Measurements from ENCODE around the gene HELZ. TPM values are rescaled to one million over a fixed set of nuclear protein-coding genes. Genes with fewer than 3 reads are reported as not detected.

HELZ gene
- total and polyA plus RNA-seq, 8 donors: 27.2 to 64.6 (median 37.3) TPM

DNA sequence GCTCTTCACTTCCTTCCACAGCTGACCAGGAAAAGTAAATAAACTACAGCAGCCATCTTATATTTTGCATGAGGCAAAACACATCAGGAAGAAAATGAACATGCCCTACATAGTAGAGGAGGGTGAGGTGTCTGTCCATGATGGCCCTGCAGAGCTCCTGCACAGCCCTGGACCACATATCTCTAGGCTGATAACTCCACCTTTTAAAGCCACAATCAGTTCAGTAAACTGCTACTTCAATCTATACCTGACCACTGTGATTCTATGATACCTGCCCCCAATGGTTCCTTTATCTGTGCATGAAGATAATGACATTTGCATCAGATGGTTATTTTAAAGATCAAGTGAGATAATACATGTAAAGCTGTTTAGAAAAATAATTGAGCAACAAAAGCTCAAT is 82.2 kb downstream of the HELZ start:
- no peaks in the 10 kb centered on the region for H3K27me3 ChIP-seq
- H3K36me3 ChIP-seq: peaks cover 0 to 79% of the 10 kb centered on the region in 2 donors
- TF ChIP-seq CTCF (IDR thresholded peaks at IDR 0.05): no peak
- H3K4me3 ChIP-seq: no peak overlapping the region
- intact Hi-C loops (cut with DNase I): no loop called here
- ATAC-seq: no peak
- peaks cover 0 to 14% of the 10 kb centered on the region in 2 donors for H3K4me1 ChIP-seq
- no peak for DNase-seq
- H3K27ac ChIP-seq: no peak overlapping the region
- no peaks in the 10 kb centered on the region for H3K9me3 ChIP-seq

GRCh38 chr17:67161573-67161972 is 83.4 kb downstream of the HELZ start:
- no peak for TF ChIP-seq CTCF (IDR thresholded peaks at IDR 0.05)
- DNase-seq (no peak), ATAC-seq (no peak)
- peaks cover 0 to 14% of the 10 kb centered on the region in 2 donors for H3K4me1 ChIP-seq
- H3K4me3 ChIP-seq: no peak overlapping the region
- H3K9me3 ChIP-seq: no peaks in the 10 kb centered on the region
- H3K27me3 ChIP-seq: no peaks in the 10 kb centered on the region
- peaks cover 0 to 76% of the 10 kb centered on the region in 2 donors for H3K36me3 ChIP-seq
- no peak overlapping the region for H3K27ac ChIP-seq
- intact Hi-C loops (cut with DNase I): no loop called here

DNA sequence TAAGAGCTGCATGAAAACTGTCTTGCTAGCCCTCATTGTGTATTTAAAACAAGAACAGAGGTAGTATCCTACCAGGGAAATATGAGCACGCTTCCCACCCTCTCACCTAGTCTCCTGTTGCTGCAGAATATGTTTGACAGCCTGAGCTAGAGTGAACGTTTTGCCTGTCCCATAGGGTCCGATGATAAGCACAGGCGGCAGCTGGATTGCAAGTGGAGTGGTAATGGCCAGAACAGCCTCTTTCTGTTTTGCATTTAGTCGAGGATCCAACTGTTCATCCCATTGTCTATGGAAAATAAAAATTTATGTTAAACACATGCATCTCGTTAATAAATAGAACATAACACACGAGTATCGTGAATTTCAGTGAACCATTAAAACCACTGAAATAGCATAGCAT is 84.2 kb downstream of the HELZ start:
- DNase-seq: no peak
- TF ChIP-seq CTCF (IDR thresholded peaks at IDR 0.05): no peak
- Histone ChIP-seq H3K9me3 (no peaks in the 10 kb centered on the region), H3K27me3 (no peaks in the 10 kb centered on the region), H3K4me1 (peaks cover 0 to 14% of the 10 kb centered on the region in 2 donors), H3K4me3 (no peak overlapping the region), H3K27ac (no peak overlapping the region), H3K36me3 (peaks cover 0 to 72% of the 10 kb centered on the region in 2 donors)
- ATAC-seq: no peak
- intact Hi-C loops (cut with DNase I): no loop called here

- no peak for DNase-seq
- intact Hi-C loops (cut with DNase I): no loop called here
Observed at GRCh38 chr17:67157732-67158639, 87.0 kb downstream of the HELZ start.

More at GRCh38 chr17:67157732-67158639, 87.0 kb downstream of the HELZ start:
- peaks cover 0 to 49% of the 10 kb centered on the region in 2 donors for H3K36me3 ChIP-seq
- H3K9me3 ChIP-seq: no peaks in the 10 kb centered on the region
- ATAC-seq: peak; percentile 26
- no peak for TF ChIP-seq CTCF (IDR thresholded peaks at IDR 0.05)
- no peak overlapping the region for H3K27ac ChIP-seq
- no peak overlapping the region for H3K4me3 ChIP-seq
- H3K4me1 ChIP-seq: no peaks in the 10 kb centered on the region
- H3K27me3 ChIP-seq: no peaks in the 10 kb centered on the region

Measured in left lung (tissue), 10 donors.